ENCODE data around the gene CRTC3.

CRTC3 gene

GRCh38 chr15:90561344-90562244, 31.9 kb downstream of the CRTC3 start:
- no peak for DNase-seq (ENCODE audit: low read depth, low spot score)

- no peak for DNase-seq (ENCODE audit: low read depth, low spot score)
Observed at GRCh38 chr15:90562669-90563068, 32.9 kb downstream of the CRTC3 start.

- DNase-seq (ENCODE audit: low read depth, low spot score): no peak
Observed at GRCh38 chr15:90563463-90563862, 33.7 kb downstream of the CRTC3 start.

GRCh38 chr15:90564051-90564450, 34.3 kb downstream of the CRTC3 start:
- no peak for DNase-seq (ENCODE audit: low read depth, low spot score)

GRCh38 chr15:90564590-90564989, 34.9 kb downstream of the CRTC3 start:
- DNase-seq (ENCODE audit: low read depth, low spot score): no peak

- no peak for DNase-seq (ENCODE audit: low read depth, low spot score)
Observed at GRCh38 chr15:90565866-90566265, 36.1 kb downstream of the CRTC3 start.

- no peak for DNase-seq (ENCODE audit: low read depth, low spot score)
Observed at GRCh38 chr15:90570643-90571042, 40.9 kb downstream of the CRTC3 start.

GRCh38 chr15:90571063-90571541, 41.4 kb downstream of the CRTC3 start:
- DNase-seq (ENCODE audit: low read depth, low spot score): no peak

- DNase-seq (ENCODE audit: low read depth, low spot score): no peak
Observed at GRCh38 chr15:90572893-90573292, 43.2 kb downstream of the CRTC3 start.

GRCh38 chr15:90576711-90577389, 47.1 kb downstream of the CRTC3 start:
- DNase-seq (ENCODE audit: low read depth, low spot score): no peak

- DNase-seq (ENCODE audit: low read depth, low spot score): no peak
Observed at GRCh38 chr15:90579213-90579612, 49.5 kb downstream of the CRTC3 start.

- no peak for DNase-seq (ENCODE audit: low read depth, low spot score)
Observed at GRCh38 chr15:90580099-90580498, 50.4 kb downstream of the CRTC3 start.

GRCh38 chr15:90580541-90580940, 50.8 kb downstream of the CRTC3 start:
- peak; percentile 52 for DNase-seq (ENCODE audit: low read depth, low spot score)

GRCh38 chr15:90580946-90581345, 51.2 kb downstream of the CRTC3 start:
- peak; percentile 53 for DNase-seq (ENCODE audit: low read depth, low spot score)

- no peak for DNase-seq (ENCODE audit: low read depth, low spot score)
Observed at GRCh38 chr15:90581771-90582352, 52.1 kb downstream of the CRTC3 start.

GRCh38 chr15:90582553-90582952, 52.8 kb downstream of the CRTC3 start:
- no peak for DNase-seq (ENCODE audit: low read depth, low spot score)

- peak; percentile 74 for DNase-seq (ENCODE audit: low read depth, low spot score)
Observed at GRCh38 chr15:90583471-90584252, 53.9 kb downstream of the CRTC3 start.

- no peak for DNase-seq (ENCODE audit: low read depth, low spot score)
Observed at GRCh38 chr15:90584841-90585240, 55.1 kb downstream of the CRTC3 start.

- DNase-seq (ENCODE audit: low read depth, low spot score): no peak
Observed at GRCh38 chr15:90585863-90586262, 56.1 kb downstream of the CRTC3 start.

GRCh38 chr15:90586948-90587347, 57.2 kb downstream of the CRTC3 start:
- no peak for DNase-seq (ENCODE audit: low read depth, low spot score)

- DNase-seq (ENCODE audit: low read depth, low spot score): no peak
Observed at GRCh38 chr15:90588427-90588826, 58.7 kb downstream of the CRTC3 start.

- DNase-seq (ENCODE audit: low read depth, low spot score): no peak
Observed at GRCh38 chr15:90591524-90591923, 61.8 kb downstream of the CRTC3 start.
